K562 (cell line): ENCODE data around the gene NPR2. TPM values are rescaled to one million over a fixed set of nuclear protein-coding genes. Genes with fewer than 3 reads are reported as not detected.

Source experiments
- ATF4 ChIP-seq: fragments of 450-650 bp; formaldehyde crosslinking; IDR thresholded peaks from 2 replicates; pipeline ENCODE4 v1.4.0; 2022; ENCODE audit warnings: mild to moderate bottlenecking, moderate library complexity
- BMI1 ChIP-seq: fragments of 150-350 bp; IDR thresholded peaks from 2 replicates; pipeline ENCODE4 v1.6.1; 2014; ENCODE audit warnings: low read length
- BRD9 ChIP-seq: fragments of 450-650 bp; IDR thresholded peaks from 2 replicates; pipeline ENCODE4 v1.6.1; 2018; ENCODE audit warnings: low read depth; ENCODE audit not compliant: partially characterized antibody
- CBFB ChIP-seq: sonication (generic); formaldehyde crosslinking; IDR thresholded peaks from 2 replicates; pipeline ENCODE4 v1.4.0; 2020; ENCODE audit warnings: mild to moderate bottlenecking, missing genetic modification reagents
- ETV6 ChIP-seq, 3 experiments: fragments of 150-350 bp in 1 of 3; sonication (generic) in 1 of 3; formaldehyde crosslinking in 1 of 3; IDR thresholded peaks; 2 replicates each; pipeline versions ENCODE4 v1.6.1 to v1.8.0; 2014 to 2022; ENCODE audit warnings: borderline replicate concordance in 2 of 3, low read depth in 2 of 3, antibody characterized with exemption in 1 of 3, low read length in 1 of 3, mild to moderate bottlenecking in 1 of 3, missing genetic modification reagents in 1 of 3
- GATAD2A ChIP-seq: fragments of 450-650 bp; IDR thresholded peaks from 2 replicates; pipeline ENCODE4 v1.6.1; 2017
- HIVEP1 ChIP-seq: fragments of 250-450 bp; sonication (Bioruptor Pico); IDR thresholded peaks from 2 replicates; pipeline ENCODE4 v1.4.0; 2020; ENCODE audit warnings: mild to moderate bottlenecking
- HMGN3 ChIP-seq: IDR thresholded peaks from 2 replicates; pipeline ENCODE4 v1.6.1; 2011; ENCODE audit warnings: borderline replicate concordance, low read depth, mild to moderate bottlenecking, mixed read lengths, low read length; ENCODE audit not compliant: insufficient read length; ENCODE audit errors: extremely low read depth
- HMGXB4 ChIP-seq: sonication (generic); formaldehyde crosslinking; IDR thresholded peaks from 2 replicates; pipeline ENCODE4 v1.8.1; 2023; ENCODE audit warnings: mild to moderate bottlenecking, missing genetic modification reagents
- ILK ChIP-seq: fragments of 450-650 bp; IDR thresholded peaks from 2 replicates; pipeline ENCODE4 v1.6.1; 2016; ENCODE audit warnings: missing genetic modification characterization, low read depth, mild to moderate bottlenecking, missing compliant biosample characterization, moderate library complexity, borderline replicate concordance
- JUND ChIP-seq, 2 experiments: IDR thresholded peaks; 2 replicates in 1 of 2; 3 replicates in 1 of 2; pipeline ENCODE4 v1.6.1; 2011; ENCODE audit warnings: borderline replicate concordance in 2 of 2, low read depth in 2 of 2, low read length in 2 of 2, improper control_type of control experiment in 1 of 2, missing biosample characterization in 1 of 2, missing genetic modification characterization in 1 of 2, missing genetic modification reagents in 1 of 2
- KDM4B ChIP-seq, 2 experiments: fragments of 450-650 bp in 1 of 2; sonication (generic) in 1 of 2; IDR thresholded peaks; 2 replicates each; pipeline ENCODE4 v1.6.1; 2016 to 2017; ENCODE audit warnings: borderline replicate concordance in 2 of 2, antibody characterized with exemption in 1 of 2, low read depth in 1 of 2, mild to moderate bottlenecking in 1 of 2
- MYC ChIP-seq, 2 experiments: fragments of 250-450 bp in 1 of 2; sonication (Bioruptor Pico) in 1 of 2; IDR thresholded peaks; 2 replicates each; pipeline versions ENCODE4 v1.5.1 to v1.6.1; 2012 to 2021; ENCODE audit warnings: low read depth in 2 of 2, borderline replicate concordance in 1 of 2, improper control_type of control experiment in 1 of 2, low read length in 1 of 2, mild to moderate bottlenecking in 1 of 2, moderate library complexity in 1 of 2
- NCOA1 ChIP-seq: fragments of 450-650 bp; IDR thresholded peaks from 2 replicates; pipeline ENCODE4 v1.6.1; 2016; ENCODE audit warnings: low read depth
- NFIC ChIP-seq: fragments of 450-650 bp; IDR thresholded peaks from 2 replicates; pipeline ENCODE4 v1.6.1; 2017; ENCODE audit warnings: mild to moderate bottlenecking, inconsistent platforms
- NFIX ChIP-seq: fragments of 250-450 bp; sonication (Bioruptor Pico); IDR thresholded peaks from 2 replicates; pipeline ENCODE4 v1.4.0; 2020; ENCODE audit warnings: low read depth, mild to moderate bottlenecking, moderate library complexity
- NFRKB ChIP-seq: fragments of 450-650 bp; IDR thresholded peaks from 2 replicates; pipeline ENCODE4 v1.6.1; 2016; ENCODE audit warnings: low read depth
- POLR2G ChIP-seq: fragments of 200-400 bp; formaldehyde crosslinking; IDR thresholded peaks from 2 replicates; pipeline ENCODE4 v1.6.1; 2017; ENCODE audit warnings: low read depth, mild to moderate bottlenecking, antibody characterized with exemption, low read length, moderate library complexity
- POU5F1 ChIP-seq: fragments of 150-350 bp; IDR thresholded peaks from 2 replicates; pipeline ENCODE4 v1.6.1; 2014; ENCODE audit warnings: borderline replicate concordance, low read length, low read depth, mild to moderate bottlenecking; ENCODE audit not compliant: partially characterized antibody
- PPARD ChIP-seq: fragments of 250-450 bp; sonication (Bioruptor Pico); IDR thresholded peaks from 2 replicates; pipeline ENCODE4 v1.8.0; 2022; ENCODE audit warnings: inconsistent platforms, mild to moderate bottlenecking, moderate library complexity
- RBM17 ChIP-seq: fragments of 200-400 bp; formaldehyde crosslinking; IDR thresholded peaks from 2 replicates; pipeline ENCODE4 v1.6.1; 2017; ENCODE audit warnings: low read depth, mild to moderate bottlenecking, low read length, borderline replicate concordance
- RFX1 ChIP-seq: fragments of 450-650 bp; IDR thresholded peaks from 2 replicates; pipeline ENCODE4 v1.6.1; 2016; ENCODE audit warnings: mild to moderate bottlenecking, moderate library complexity
- SREBF1 ChIP-seq: fragments of 150-350 bp; IDR thresholded peaks from 2 replicates; pipeline ENCODE4 v1.6.1; 2014; ENCODE audit warnings: antibody characterized with exemption, low read depth, low read length, borderline replicate concordance
- ZNF717 ChIP-seq: fragments of 250-450 bp; sonication (Bioruptor Pico); IDR thresholded peaks from 2 replicates; pipeline ENCODE4 v1.5.0; 2021
- ZSCAN29 ChIP-seq: fragments of 450-650 bp; IDR thresholded peaks from 2 replicates; pipeline ENCODE4 v1.6.1; 2017
- polyA plus RNA-seq, 8 experiments: library from polyadenylated mRNA; depleted of rRNA in 4 of 8; stranded (reverse) in 5 of 8; unstranded in 3 of 8; fragments of >200 nt; fragmentation: Nextera tagmentation in 2 of 8; fragmentation: Illumina TruSeq in 1 of 8; extraction: Ambion mirVana in 2 of 8; extraction: Trizol in 1 of 8; gene quantifications; 2 replicates each; pipeline versions ENCODE4 v1.2.1 to v1.2.3, GENCODE V29; 2011 to 2014; ENCODE audit warnings: inconsistent platforms in 1 of 8, missing spikeins in 1 of 8
- total RNA-seq, 7 experiments: library from RNA; depleted of rRNA in 6 of 7; stranded (reverse); fragments of >200 nt in 6 of 7; fragmentation: Illumina TruSeq in 2 of 7; extraction: Trizol in 2 of 7; gene quantifications; 2 replicates each; pipeline versions ENCODE4 v1.2.1 to v1.2.3, GENCODE V29; 2011 to 2021; ENCODE audit warnings: low replicate concordance in 1 of 7

The NPR2 gene
- total and polyA plus RNA-seq, 9 of the 15 experiments (the other 6 are each of a cell fraction or from before 2014, with no cell fraction given), result 2.4 to 12.9 (median 6.0) TPM

GRCh38 chr9:35814106-35814840, 22.9 kb downstream of the NPR2 start (continued):
- TF ChIP-seq MYC (IDR thresholded peaks at IDR 0.05; ENCODE audit: low read depth, low read length) (0 out of 2 replicates have a peak, but pooled peaks have one; percentile 22), MYC (CRISPR knock-in tag; IDR thresholded peaks at IDR 0.05; ENCODE audit: borderline replicate concordance, low read depth) (no peak), POLR2G (no peak), NFIC (0 out of 2 replicates have a peak, but pooled peaks have one; percentile 24), ATF4 (CRISPR knock-in tag) (peak; percentile 57; the same call in 1 of the 2 replicates), NFRKB (0 out of 2 replicates have a peak, but pooled peaks have one; percentile 73), BRD9 (no peak), NCOA1 (no peak), PPARD (no peak), ZSCAN29 (no peak), ZNF717 (no peak), POU5F1 (no peak), JUND (IDR thresholded peaks at IDR 0.05; ENCODE audit: borderline replicate concordance, low read depth, low read length) (peak; percentile 33; the same call in 1 of the 2 replicates), JUND (tag; IDR thresholded peaks at IDR 0.05; ENCODE audit: borderline replicate concordance, low read depth, low read length) (peak; percentile 47; the same call in 1 of the 3 replicates), ILK (tag) (no peak), CBFB (CRISPR knock-in tag) (no peak), BMI1 (no peak), KDM4B (IDR thresholded peaks at IDR 0.05; ENCODE audit: borderline replicate concordance in 2 of 2, low read depth in 1 of 2) (no peak), HMGXB4 (CRISPR knock-in tag) (no peak), RBM17 (no peak), HMGN3 (no peak), GATAD2A (no peak), SREBF1 (no peak), RFX1 (no peak), ETV6 (IDR thresholded peaks at IDR 0.05; ENCODE audit: borderline replicate concordance in 1 of 2, low read depth in 2 of 2, low read length in 1 of 2) (no peak), ETV6 (CRISPR knock-in tag; IDR thresholded peaks at IDR 0.05; ENCODE audit: borderline replicate concordance) (0 out of 2 replicates have a peak, but pooled peaks have one; percentile 41), HIVEP1 (CRISPR knock-in tag) (no peak), NFIX (no peak)
